ENCODE measurements around the gene XRCC2. TPM values are rescaled to one million over a fixed set of nuclear protein-coding genes. Genes with fewer than 3 reads are reported as not detected.

The XRCC2 gene
- total and polyA plus RNA-seq, 2 experiments from 2014 or later, result 18.9 to 33.2 TPM

DNA sequence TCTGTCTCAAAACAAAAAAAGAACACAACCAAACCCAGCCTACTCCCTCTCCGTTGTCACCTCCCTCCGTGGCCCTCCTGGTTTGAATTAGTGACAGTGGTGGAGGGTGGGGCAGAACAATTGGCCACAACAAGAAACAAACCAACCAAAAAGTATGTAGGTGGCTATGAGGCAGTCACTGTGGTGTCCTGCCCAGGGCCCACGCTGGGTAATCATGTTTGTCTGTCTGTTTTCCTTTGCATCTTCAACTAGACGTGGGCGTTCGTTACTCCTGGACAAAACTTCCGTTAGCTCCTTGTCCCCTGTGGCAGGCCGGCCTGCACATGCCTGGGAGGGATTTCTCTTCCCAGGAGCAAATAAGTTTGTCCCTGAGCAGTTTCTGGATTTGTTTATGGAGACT lies 78.4 kb downstream of the XRCC2 start:
- Histone ChIP-seq H3K4me3 (no peak overlapping the region), H3K4me2 (no peak overlapping the region), H3K9me2 (ENCODE audit: insufficient read depth) (no peaks in the 10 kb centered on the region), H2AFZ (no peak overlapping the region), H4K20me1 (replicated peaks; ENCODE audit: insufficient read depth) (no peaks in the 10 kb centered on the region), H3K4me1 (ENCODE audit: insufficient read depth) (no peaks in the 10 kb centered on the region), H3K79me2 (replicated peaks; ENCODE audit: insufficient read depth) (no peaks in the 10 kb centered on the region), H3K36me3 (ENCODE audit: insufficient read depth) (no peaks in the 10 kb centered on the region), H3K27ac (ENCODE audit: low read depth) (no peak overlapping the region), H3K27me3 (ENCODE audit: insufficient read depth) (no peaks in the 10 kb centered on the region), H3F3A (replicated peaks; ENCODE audit: low read depth) (no peaks in the 10 kb centered on the region)
- Mint-ChIP-seq H3K27ac (no peak overlapping the region), H3K4me1 (no peaks in the 10 kb centered on the region; the same call in 2 of the 3 replicates), H3K36me3 (ENCODE audit: low read depth) (no peaks in the 10 kb centered on the region), H3K27me3 (ENCODE audit: insufficient read depth, low read depth, poor library complexity) (peaks cover 1% of the 10 kb centered on the region), H3K4me3 (no peak overlapping the region), H3K9me3 (no peaks in the 10 kb centered on the region)
- TF ChIP-seq EZH2 (IDR thresholded peaks at IDR 0.05; ENCODE audit: low read depth, unreplicated experiment), result no peak
- TF ChIP-seq NANOG (IDR thresholded peaks at IDR 0.05; ENCODE audit: borderline replicate concordance), result no peak
- TF ChIP-seq ZNF331 (CRISPR knock-in tag; IDR thresholded peaks at IDR 0.05; ENCODE audit: low read depth), result no peak
- no peak for TF ChIP-seq JUNB (IDR thresholded peaks at IDR 0.05; ENCODE audit: unreplicated experiment)
- TF ChIP-seq POLR2AphosphoS5 (IDR thresholded peaks at IDR 0.05; ENCODE audit: low read depth), result no peak
- no peak for TF ChIP-seq ZNF114 (CRISPR knock-in tag; IDR thresholded peaks at IDR 0.05)
- TF ChIP-seq, protein P1, sequence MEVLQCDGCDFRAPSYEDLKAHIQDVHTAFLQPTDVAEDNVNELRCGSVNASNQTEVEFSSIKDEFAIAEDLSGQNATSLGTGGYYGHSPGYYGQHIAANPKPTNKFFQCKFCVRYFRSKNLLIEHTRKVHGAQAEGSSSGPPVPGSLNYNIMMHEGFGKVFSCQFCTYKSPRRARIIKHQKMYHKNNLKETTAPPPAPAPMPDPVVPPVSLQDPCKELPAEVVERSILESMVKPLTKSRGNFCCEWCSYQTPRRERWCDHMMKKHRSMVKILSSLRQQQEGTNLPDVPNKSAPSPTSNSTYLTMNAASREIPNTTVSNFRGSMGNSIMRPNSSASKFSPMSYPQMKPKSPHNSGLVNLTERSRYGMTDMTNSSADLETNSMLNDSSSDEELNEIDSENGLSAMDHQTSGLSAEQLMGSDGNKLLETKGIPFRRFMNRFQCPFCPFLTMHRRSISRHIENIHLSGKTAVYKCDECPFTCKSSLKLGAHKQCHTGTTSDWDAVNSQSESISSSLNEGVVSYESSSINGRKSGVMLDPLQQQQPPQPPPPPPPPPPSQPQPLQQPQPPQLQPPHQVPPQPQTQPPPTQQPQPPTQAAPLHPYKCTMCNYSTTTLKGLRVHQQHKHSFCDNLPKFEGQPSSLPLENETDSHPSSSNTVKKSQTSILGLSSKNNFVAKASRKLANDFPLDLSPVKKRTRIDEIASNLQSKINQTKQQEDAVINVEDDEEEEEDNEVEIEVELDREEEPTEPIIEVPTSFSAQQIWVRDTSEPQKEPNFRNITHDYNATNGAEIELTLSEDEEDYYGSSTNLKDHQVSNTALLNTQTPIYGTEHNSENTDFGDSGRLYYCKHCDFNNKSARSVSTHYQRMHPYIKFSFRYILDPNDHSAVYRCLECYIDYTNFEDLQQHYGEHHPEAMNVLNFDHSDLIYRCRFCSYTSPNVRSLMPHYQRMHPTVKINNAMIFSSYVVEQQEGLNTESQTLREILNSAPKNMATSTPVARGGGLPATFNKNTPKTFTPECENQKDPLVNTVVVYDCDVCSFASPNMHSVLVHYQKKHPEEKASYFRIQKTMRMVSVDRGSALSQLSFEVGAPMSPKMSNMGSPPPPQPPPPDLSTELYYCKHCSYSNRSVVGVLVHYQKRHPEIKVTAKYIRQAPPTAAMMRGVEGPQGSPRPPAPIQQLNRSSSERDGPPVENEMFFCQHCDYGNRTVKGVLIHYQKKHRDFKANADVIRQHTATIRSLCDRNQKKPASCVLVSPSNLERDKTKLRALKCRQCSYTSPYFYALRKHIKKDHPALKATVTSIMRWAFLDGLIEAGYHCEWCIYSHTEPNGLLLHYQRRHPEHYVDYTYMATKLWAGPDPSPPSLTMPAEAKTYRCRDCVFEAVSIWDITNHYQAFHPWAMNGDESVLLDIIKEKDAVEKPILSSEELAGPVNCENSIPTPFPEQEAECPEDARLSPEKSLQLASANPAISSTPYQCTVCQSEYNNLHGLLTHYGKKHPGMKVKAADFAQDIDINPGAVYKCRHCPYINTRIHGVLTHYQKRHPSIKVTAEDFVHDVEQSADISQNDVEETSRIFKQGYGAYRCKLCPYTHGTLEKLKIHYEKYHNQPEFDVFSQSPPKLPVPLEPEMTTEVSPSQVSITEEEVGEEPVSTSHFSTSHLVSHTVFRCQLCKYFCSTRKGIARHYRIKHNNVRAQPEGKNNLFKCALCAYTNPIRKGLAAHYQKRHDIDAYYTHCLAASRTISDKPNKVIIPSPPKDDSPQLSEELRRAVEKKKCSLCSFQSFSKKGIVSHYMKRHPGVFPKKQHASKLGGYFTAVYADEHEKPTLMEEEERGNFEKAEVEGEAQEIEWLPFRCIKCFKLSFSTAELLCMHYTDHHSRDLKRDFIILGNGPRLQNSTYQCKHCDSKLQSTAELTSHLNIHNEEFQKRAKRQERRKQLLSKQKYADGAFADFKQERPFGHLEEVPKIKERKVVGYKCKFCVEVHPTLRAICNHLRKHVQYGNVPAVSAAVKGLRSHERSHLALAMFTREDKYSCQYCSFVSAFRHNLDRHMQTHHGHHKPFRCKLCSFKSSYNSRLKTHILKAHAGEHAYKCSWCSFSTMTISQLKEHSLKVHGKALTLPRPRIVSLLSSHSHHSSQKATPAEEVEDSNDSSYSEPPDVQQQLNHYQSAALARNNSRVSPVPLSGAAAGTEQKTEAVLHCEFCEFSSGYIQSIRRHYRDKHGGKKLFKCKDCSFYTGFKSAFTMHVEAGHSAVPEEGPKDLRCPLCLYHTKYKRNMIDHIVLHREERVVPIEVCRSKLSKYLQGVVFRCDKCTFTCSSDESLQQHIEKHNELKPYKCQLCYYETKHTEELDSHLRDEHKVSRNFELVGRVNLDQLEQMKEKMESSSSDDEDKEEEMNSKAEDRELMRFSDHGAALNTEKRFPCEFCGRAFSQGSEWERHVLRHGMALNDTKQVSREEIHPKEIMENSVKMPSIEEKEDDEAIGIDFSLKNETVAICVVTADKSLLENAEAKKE (CRISPR knock-in tag; IDR thresholded peaks at IDR 0.05), result no peak
- ATAC-seq (no peak), DNase-seq (ENCODE audit: low spot score) (no peak)

DNA sequence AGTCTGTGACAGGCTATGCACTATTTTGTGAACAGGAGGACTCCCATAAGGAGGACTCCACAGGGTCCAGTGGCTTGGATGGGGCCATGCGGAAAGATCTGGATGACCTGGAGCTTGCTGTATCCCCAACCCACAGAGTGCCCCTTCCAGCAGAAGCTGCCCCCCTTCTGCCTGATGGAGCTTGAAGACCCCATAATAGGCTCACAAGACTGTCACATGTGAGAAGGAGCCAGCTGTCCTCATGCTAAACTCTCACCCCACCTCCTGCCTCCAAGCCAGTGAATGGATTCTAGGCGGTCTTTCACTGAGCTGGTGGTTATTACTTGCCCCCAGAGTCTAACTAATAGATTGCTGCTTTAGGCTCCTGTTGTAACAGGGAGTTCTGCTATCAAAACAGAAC lies 79.1 kb downstream of the XRCC2 start:
- Mint-ChIP-seq H3K27me3 (ENCODE audit: insufficient read depth, low read depth, poor library complexity) (peaks cover 1% of the 10 kb centered on the region), H3K27ac (no peak overlapping the region), H3K4me1 (peaks cover 5% of the 10 kb centered on the region), H3K9me3 (no peaks in the 10 kb centered on the region), H3K4me3 (no peak overlapping the region), H3K36me3 (ENCODE audit: low read depth) (no peaks in the 10 kb centered on the region)
- Histone ChIP-seq H3K4me2 (no peak overlapping the region), H3K36me3 (ENCODE audit: insufficient read depth) (no peaks in the 10 kb centered on the region), H3K79me2 (replicated peaks; ENCODE audit: insufficient read depth) (no peaks in the 10 kb centered on the region), H3K4me1 (ENCODE audit: insufficient read depth) (no peaks in the 10 kb centered on the region), H3K27ac (ENCODE audit: low read depth) (no peak overlapping the region), H2AFZ (no peak overlapping the region), H3K27me3 (ENCODE audit: insufficient read depth) (no peaks in the 10 kb centered on the region), H3K4me3 (no peak overlapping the region), H4K20me1 (replicated peaks; ENCODE audit: insufficient read depth) (no peaks in the 10 kb centered on the region), H3K9me2 (ENCODE audit: insufficient read depth) (no peaks in the 10 kb centered on the region), H3F3A (replicated peaks; ENCODE audit: low read depth) (no peaks in the 10 kb centered on the region)
- ATAC-seq (no peak), DNase-seq (ENCODE audit: low spot score) (no peak)
- TF ChIP-seq, protein P2, sequence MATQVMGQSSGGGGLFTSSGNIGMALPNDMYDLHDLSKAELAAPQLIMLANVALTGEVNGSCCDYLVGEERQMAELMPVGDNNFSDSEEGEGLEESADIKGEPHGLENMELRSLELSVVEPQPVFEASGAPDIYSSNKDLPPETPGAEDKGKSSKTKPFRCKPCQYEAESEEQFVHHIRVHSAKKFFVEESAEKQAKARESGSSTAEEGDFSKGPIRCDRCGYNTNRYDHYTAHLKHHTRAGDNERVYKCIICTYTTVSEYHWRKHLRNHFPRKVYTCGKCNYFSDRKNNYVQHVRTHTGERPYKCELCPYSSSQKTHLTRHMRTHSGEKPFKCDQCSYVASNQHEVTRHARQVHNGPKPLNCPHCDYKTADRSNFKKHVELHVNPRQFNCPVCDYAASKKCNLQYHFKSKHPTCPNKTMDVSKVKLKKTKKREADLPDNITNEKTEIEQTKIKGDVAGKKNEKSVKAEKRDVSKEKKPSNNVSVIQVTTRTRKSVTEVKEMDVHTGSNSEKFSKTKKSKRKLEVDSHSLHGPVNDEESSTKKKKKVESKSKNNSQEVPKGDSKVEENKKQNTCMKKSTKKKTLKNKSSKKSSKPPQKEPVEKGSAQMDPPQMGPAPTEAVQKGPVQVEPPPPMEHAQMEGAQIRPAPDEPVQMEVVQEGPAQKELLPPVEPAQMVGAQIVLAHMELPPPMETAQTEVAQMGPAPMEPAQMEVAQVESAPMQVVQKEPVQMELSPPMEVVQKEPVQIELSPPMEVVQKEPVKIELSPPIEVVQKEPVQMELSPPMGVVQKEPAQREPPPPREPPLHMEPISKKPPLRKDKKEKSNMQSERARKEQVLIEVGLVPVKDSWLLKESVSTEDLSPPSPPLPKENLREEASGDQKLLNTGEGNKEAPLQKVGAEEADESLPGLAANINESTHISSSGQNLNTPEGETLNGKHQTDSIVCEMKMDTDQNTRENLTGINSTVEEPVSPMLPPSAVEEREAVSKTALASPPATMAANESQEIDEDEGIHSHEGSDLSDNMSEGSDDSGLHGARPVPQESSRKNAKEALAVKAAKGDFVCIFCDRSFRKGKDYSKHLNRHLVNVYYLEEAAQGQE (IDR thresholded peaks at IDR 0.05; ENCODE audit: unreplicated experiment), result no peak
- TF ChIP-seq POLR2AphosphoS5 (IDR thresholded peaks at IDR 0.05; ENCODE audit: low read depth), result no peak
- TF ChIP-seq ZNF331 (CRISPR knock-in tag; IDR thresholded peaks at IDR 0.05; ENCODE audit: low read depth), result no peak
- TF ChIP-seq ZNF114 (CRISPR knock-in tag; IDR thresholded peaks at IDR 0.05), result no peak
- TF ChIP-seq CREB1 (CRISPR knock-in tag; IDR thresholded peaks at IDR 0.05; ENCODE audit: low read depth), result no peak
- TF ChIP-seq NANOG (IDR thresholded peaks at IDR 0.05; ENCODE audit: borderline replicate concordance), result no peak
- TF ChIP-seq, protein P3, sequence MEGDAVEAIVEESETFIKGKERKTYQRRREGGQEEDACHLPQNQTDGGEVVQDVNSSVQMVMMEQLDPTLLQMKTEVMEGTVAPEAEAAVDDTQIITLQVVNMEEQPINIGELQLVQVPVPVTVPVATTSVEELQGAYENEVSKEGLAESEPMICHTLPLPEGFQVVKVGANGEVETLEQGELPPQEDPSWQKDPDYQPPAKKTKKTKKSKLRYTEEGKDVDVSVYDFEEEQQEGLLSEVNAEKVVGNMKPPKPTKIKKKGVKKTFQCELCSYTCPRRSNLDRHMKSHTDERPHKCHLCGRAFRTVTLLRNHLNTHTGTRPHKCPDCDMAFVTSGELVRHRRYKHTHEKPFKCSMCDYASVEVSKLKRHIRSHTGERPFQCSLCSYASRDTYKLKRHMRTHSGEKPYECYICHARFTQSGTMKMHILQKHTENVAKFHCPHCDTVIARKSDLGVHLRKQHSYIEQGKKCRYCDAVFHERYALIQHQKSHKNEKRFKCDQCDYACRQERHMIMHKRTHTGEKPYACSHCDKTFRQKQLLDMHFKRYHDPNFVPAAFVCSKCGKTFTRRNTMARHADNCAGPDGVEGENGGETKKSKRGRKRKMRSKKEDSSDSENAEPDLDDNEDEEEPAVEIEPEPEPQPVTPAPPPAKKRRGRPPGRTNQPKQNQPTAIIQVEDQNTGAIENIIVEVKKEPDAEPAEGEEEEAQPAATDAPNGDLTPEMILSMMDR (conservative IDR thresholded peaks at IDR 0.05; ENCODE audit: low read depth in 2 of 2), result no peak
- TF ChIP-seq EZH2 (IDR thresholded peaks at IDR 0.05; ENCODE audit: low read depth, unreplicated experiment), result no peak

Data from GM23338 (cell line).